Pancreas (tissue), 10 donors: Measurements from ENCODE around the gene RPN2. TPM values are rescaled to one million over a fixed set of nuclear protein-coding genes. Genes with fewer than 3 reads are reported as not detected.

Experiments used
- ATAC-seq, 4 donors: fragments of 200-7000 bp; cut with Tn5 transposase; one replicate each; pipeline versions ENCODE4 v1.8.0 to v1.9.1; 2020; ENCODE audit warnings: mild to moderate bottlenecking in 4 of 4, moderate library complexity in 4 of 4
- DNase-seq, 6 donors: peaks; one replicate each; pipeline ENCODE4 v3.0.0-alpha.2; 2020
- FAIRE-seq: peaks from 2 replicates; lab custom pipeline; 2012; peaks lifted over from hg19 to GRCh38; lab: Jason Lieb, UNC
- H3K27ac ChIP-seq, 4 donors: fragments of 200-600 bp; sonication (generic); 1 replicate in 3 of 4; 2 replicates in 1 of 4; pipeline versions ENCODE4 v1.5.0 to v1.8.0; 2020
- H3K27me3 ChIP-seq, 4 donors: fragments of 200-600 bp; one replicate each; pipeline ENCODE4 v1.8.0; 2021
- H3K36me3 ChIP-seq, 3 donors: fragments of 200-600 bp; sonication (generic) in 1 of 3; one replicate each; pipeline versions ENCODE4 v1.5.0 to v1.8.0; 2020 to 2021
- H3K4me1 ChIP-seq, 3 donors: fragments of 200-600 bp; one replicate each; pipeline ENCODE4 v1.8.0; 2021
- H3K4me3 ChIP-seq, 4 donors: fragments of 200-600 bp; sonication (generic) in 2 of 4; one replicate each; pipeline versions ENCODE4 v1.5.0 to v1.8.0; 2020 to 2021
- H3K9me3 ChIP-seq, 4 donors: fragments of 200-600 bp; one replicate each; pipeline ENCODE4 v1.8.0; 2021
- CTCF ChIP-seq, 4 donors: fragments of 200-600 bp; sonication (generic) in 3 of 4; IDR thresholded peaks; one replicate each; pipeline versions ENCODE4 v1.5.0 to v1.8.0; 2021; ENCODE audit warnings: antibody characterized with exemption in 4 of 4
- WGBS, 2 donors: extraction: QIAGEN DNeasy Blood & Tissue Kit; methylation state at CpG; one replicate each; pipeline ENCODE4 v1.1.7; 2013; 5-methylcytosine and 5-hydroxymethylcytosine counted together
- intact Hi-C, 3 donors: fragments of 100-400 bp; cut with DNase I; formaldehyde crosslinking; loops; one replicate each; pipeline versions ENCODE4 v1.11.1 to v1.14.2; 2022
- polyA plus RNA-seq, 2 donors: library from polyadenylated mRNA; stranded (reverse); fragments of 200-250 nt; gene quantifications; one replicate each; pipeline ENCODE4 v1.2.3, GENCODE V29; 2013
- total RNA-seq, 6 donors: library from RNA; stranded (reverse); fragmentation: NEBNext Ultra II Directional in 4 of 6; extraction: Animal tissue kit (Norgen Biotek cat#: 25700) in 4 of 6; gene quantifications; one replicate each; pipeline versions ENCODE4 v1.2.1 to v1.2.4, GENCODE V29; 2021 to 2023
- donor health status: healthy with polysubstance abuse.
- donor health status: DM: no; HTN: no; CAD: no; lungs with moderate emphysema.
- donor health status: DM: no; HTN: no; CAD: no.
- donor health status: control.
- donor health status: control.
- donor health status: Bipolar disorder and iron deficiency.
- donor health status: DM: yes; HTN: yes; CAD: no.
- donor health status: DM: no; HTN: no; CAD: no.
- donor health status: DM: no; HTN: no; CAD: no.
- donor health status: DM: yes; HTN: yes; CAD: no.

RPN2 gene
- total and polyA plus RNA-seq, 8 donors, result 43.8 to 117 (median 80.9) TPM

- H3K27ac ChIP-seq, result no peak overlapping the region
- no peak overlapping the region for H3K4me3 ChIP-seq
- TF ChIP-seq CTCF (IDR thresholded peaks at IDR 0.05), result no peak
- H3K4me1 ChIP-seq, result no peaks in the 10 kb centered on the region
- 87 to 96% methylated on average over 6 of the region's 6 CpGs for WGBS, 2 donors
- no peak for ATAC-seq
- no peak for DNase-seq
- no peaks in the 10 kb centered on the region for H3K36me3 ChIP-seq
- intact Hi-C loops, result no loop called here
- no peak for FAIRE-seq
- H3K27me3 ChIP-seq, result no peaks in the 10 kb centered on the region
- H3K9me3 ChIP-seq, result no peaks in the 10 kb centered on the region
These were observed 24.3 kb upstream of the RPN2 start for GRCh38 chr20:37154684-37155298.

GRCh38 chr20:37155987-37156386 lies 23.1 kb upstream of the RPN2 start:
- Histone ChIP-seq H3K9me3 (no peaks in the 10 kb centered on the region), H3K27me3 (no peaks in the 10 kb centered on the region), H3K27ac (no peak overlapping the region), H3K36me3 (no peaks in the 10 kb centered on the region), H3K4me3 (no peak overlapping the region), H3K4me1 (no peaks in the 10 kb centered on the region)
- WGBS, 2 donors, result 89 to 92% methylated on average over 9 of the region's 9 CpGs
- ATAC-seq (no peak), FAIRE-seq (no peak), DNase-seq (no peak)
- intact Hi-C loops, result no loop called here
- TF ChIP-seq CTCF (IDR thresholded peaks at IDR 0.05), result no peak

GRCh38 chr20:37158248-37158647 lies 20.9 kb upstream of the RPN2 start:
- H3K4me1 ChIP-seq, result no peaks in the 10 kb centered on the region
- TF ChIP-seq CTCF (IDR thresholded peaks at IDR 0.05), result no peak
- no peaks in the 10 kb centered on the region for H3K36me3 ChIP-seq
- intact Hi-C loops, result no loop called here
- no peaks in the 10 kb centered on the region for H3K9me3 ChIP-seq
- H3K27ac ChIP-seq, result no peak overlapping the region
- 91 to 96% methylated on average over 4 of the region's 4 CpGs for WGBS, 2 donors
- DNase-seq (no peak), ATAC-seq (no peak), FAIRE-seq (no peak)
- no peak overlapping the region for H3K4me3 ChIP-seq
- H3K27me3 ChIP-seq, result no peaks in the 10 kb centered on the region

- DNase-seq, result no peak
- no peak overlapping the region for H3K27ac ChIP-seq
- WGBS, 2 donors, result 87 to 88% methylated on average over 10 of the region's 10 CpGs
- no peak for TF ChIP-seq CTCF (IDR thresholded peaks at IDR 0.05)
- no peaks in the 10 kb centered on the region for H3K9me3 ChIP-seq
- no peaks in the 10 kb centered on the region for H3K4me1 ChIP-seq
- H3K27me3 ChIP-seq, result no peaks in the 10 kb centered on the region
- H3K4me3 ChIP-seq, result no peak overlapping the region
- intact Hi-C loops, result no loop called here
- no peak for FAIRE-seq
- ATAC-seq, result no peak
- H3K36me3 ChIP-seq, result no peaks in the 10 kb centered on the region
These were observed 18.4 kb upstream of the RPN2 start for GRCh38 chr20:37160683-37161082.

GRCh38 chr20:37161830-37162549 lies 17.1 kb upstream of the RPN2 start:
- H3K36me3 ChIP-seq, result no peaks in the 10 kb centered on the region
- no peak for TF ChIP-seq CTCF (IDR thresholded peaks at IDR 0.05)
- no peak for ATAC-seq
- WGBS, 2 donors, result 82 to 83% methylated on average over 12 of the region's 12 CpGs
- DNase-seq, result no peak
- FAIRE-seq, result no peak
- intact Hi-C loops, result no loop called here
- no peaks in the 10 kb centered on the region for H3K9me3 ChIP-seq
- no peak overlapping the region for H3K4me3 ChIP-seq
- H3K4me1 ChIP-seq, result no peaks in the 10 kb centered on the region
- H3K27ac ChIP-seq, result no peak overlapping the region
- H3K27me3 ChIP-seq, result no peaks in the 10 kb centered on the region
